Parathyroid adenoma (tissue), 2 donors: Measurements from ENCODE around the gene CDK13.

Source experiments
- H2AFZ ChIP-seq: fragments of 300-600 bp; sonication (generic); one replicate; pipeline ENCODE4 v1.7.0; 2017; ENCODE audit warnings: antibody characterized with exemption, mild to moderate bottlenecking
- H3K27ac ChIP-seq: fragments of 300-600 bp; sonication (generic); one replicate; pipeline ENCODE4 v1.7.0; 2017
- H3K27me3 ChIP-seq: fragments of 300-600 bp; sonication (generic); one replicate; pipeline ENCODE4 v1.7.0; 2017; ENCODE audit warnings: low read length; ENCODE audit not compliant: control insufficient read depth, insufficient read depth
- H3K36me3 ChIP-seq: fragments of 300-600 bp; sonication (generic); one replicate; pipeline ENCODE4 v1.7.0; 2017; ENCODE audit warnings: low read length; ENCODE audit not compliant: control insufficient read depth, insufficient read depth
- H3K4me1 ChIP-seq: fragments of 300-600 bp; sonication (generic); one replicate; pipeline ENCODE4 v1.7.0; 2017; ENCODE audit warnings: control low read depth
- H3K4me2 ChIP-seq: fragments of 300-600 bp; sonication (generic); one replicate; pipeline ENCODE4 v1.7.0; 2017; ENCODE audit warnings: low read length
- H3K4me3 ChIP-seq: fragments of 300-600 bp; sonication (generic); one replicate; pipeline ENCODE4 v1.7.0; 2017; ENCODE audit warnings: low read depth, low read length
- H3K79me2 ChIP-seq: fragments of 300-600 bp; sonication (generic); one replicate; pipeline ENCODE4 v1.7.0; 2017; ENCODE audit warnings: control low read depth
- H3K9ac ChIP-seq: fragments of 300-600 bp; sonication (generic); one replicate; pipeline ENCODE4 v1.7.0; 2017; ENCODE audit warnings: mild to moderate bottlenecking
- H3K9me3 ChIP-seq: fragments of 300-600 bp; sonication (generic); one replicate; pipeline ENCODE4 v1.7.0; 2017; ENCODE audit warnings: low read length; ENCODE audit not compliant: control insufficient read depth
- TF ChIP-seq, protein P1 (sequence below): fragments of 300-600 bp; sonication (generic); IDR thresholded peaks from one replicate; pipeline ENCODE4 v1.7.0; 2017; ENCODE audit warnings: antibody characterized with exemption, mild to moderate bottlenecking
- donor health status: primary hyperparathyroidism.

Gene CDK13

GRCh38 chr7:39952374-39952773, 2.3 kb downstream of the CDK13 start:
- H3K4me3 ChIP-seq = peak overlapping the region; percentile 76

DNA sequence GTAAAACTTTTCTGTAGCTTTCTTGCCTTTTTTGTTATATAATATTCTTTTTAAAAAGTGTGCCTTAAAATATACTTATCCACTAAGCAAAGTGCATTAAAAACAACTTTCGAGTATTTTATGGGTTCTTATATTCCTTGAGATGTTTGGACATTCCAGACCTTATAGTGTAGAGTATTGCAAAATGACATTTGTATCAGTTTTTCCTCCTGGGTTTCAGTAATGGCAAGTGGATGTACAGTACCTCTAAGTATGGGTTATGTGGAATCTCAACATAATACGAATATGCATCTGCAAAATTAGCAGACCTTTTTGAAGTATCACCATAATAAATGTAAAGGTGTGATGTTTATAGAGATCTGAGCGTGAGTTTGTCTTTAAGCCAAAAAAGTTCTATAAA, 2.7 kb downstream of the CDK13 start:
- TF ChIP-seq, protein P1, sequence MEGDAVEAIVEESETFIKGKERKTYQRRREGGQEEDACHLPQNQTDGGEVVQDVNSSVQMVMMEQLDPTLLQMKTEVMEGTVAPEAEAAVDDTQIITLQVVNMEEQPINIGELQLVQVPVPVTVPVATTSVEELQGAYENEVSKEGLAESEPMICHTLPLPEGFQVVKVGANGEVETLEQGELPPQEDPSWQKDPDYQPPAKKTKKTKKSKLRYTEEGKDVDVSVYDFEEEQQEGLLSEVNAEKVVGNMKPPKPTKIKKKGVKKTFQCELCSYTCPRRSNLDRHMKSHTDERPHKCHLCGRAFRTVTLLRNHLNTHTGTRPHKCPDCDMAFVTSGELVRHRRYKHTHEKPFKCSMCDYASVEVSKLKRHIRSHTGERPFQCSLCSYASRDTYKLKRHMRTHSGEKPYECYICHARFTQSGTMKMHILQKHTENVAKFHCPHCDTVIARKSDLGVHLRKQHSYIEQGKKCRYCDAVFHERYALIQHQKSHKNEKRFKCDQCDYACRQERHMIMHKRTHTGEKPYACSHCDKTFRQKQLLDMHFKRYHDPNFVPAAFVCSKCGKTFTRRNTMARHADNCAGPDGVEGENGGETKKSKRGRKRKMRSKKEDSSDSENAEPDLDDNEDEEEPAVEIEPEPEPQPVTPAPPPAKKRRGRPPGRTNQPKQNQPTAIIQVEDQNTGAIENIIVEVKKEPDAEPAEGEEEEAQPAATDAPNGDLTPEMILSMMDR = no peak
- Histone ChIP-seq H3K27me3 (no peaks in the 10 kb centered on the region), H3K9me3 (no peaks in the 10 kb centered on the region), H3K4me2 (peak overlapping the region; percentile 98), H3K36me3 (no peaks in the 10 kb centered on the region), H3K4me1 (peaks cover 22% of the 10 kb centered on the region), H3K27ac (no peak overlapping the region), H3K4me3 (peak overlapping the region; percentile 76), H2AFZ (no peak overlapping the region), H3K79me2 (peaks cover 40% of the 10 kb centered on the region), H3K9ac (no peak overlapping the region)

More at GRCh38 chr7:39952374-39952773, 2.3 kb downstream of the CDK13 start:
- Histone ChIP-seq H3K4me1 (peaks cover 22% of the 10 kb centered on the region), H2AFZ (no peak overlapping the region), H3K9ac (no peak overlapping the region), H3K4me2 (peak overlapping the region; percentile 98), H3K9me3 (no peaks in the 10 kb centered on the region), H3K79me2 (peaks cover 37% of the 10 kb centered on the region), H3K27me3 (no peaks in the 10 kb centered on the region), H3K27ac (peak overlapping the region; percentile 97), H3K36me3 (no peaks in the 10 kb centered on the region)
- TF ChIP-seq, protein P1 = no peak

DNA sequence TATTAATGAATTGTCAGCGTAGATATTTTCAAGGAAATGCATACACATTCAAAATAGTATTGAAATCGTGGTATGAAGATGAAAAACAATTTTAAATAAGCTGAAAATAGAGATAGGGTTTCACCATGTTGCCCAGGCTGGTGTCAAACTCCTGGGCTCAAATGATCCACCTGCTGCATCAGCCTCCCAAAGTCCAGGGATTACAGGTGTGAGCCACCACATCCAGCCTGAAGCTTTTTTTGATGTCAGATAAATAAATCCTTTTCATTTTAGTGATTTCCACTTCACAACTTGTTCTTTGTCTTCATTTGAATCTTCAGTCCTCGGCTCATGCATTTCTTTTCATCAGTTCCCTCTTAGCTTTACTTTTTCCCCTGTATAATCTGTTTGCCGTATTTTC, 4.6 kb downstream of the CDK13 start:
- H3K4me1 ChIP-seq = peaks cover 15% of the 10 kb centered on the region
- H3K9ac ChIP-seq = no peak overlapping the region
- H3K9me3 ChIP-seq = no peaks in the 10 kb centered on the region
- peaks cover 58% of the 10 kb centered on the region for H3K79me2 ChIP-seq
- H3K27me3 ChIP-seq = no peaks in the 10 kb centered on the region
- no peak overlapping the region for H3K4me3 ChIP-seq
- TF ChIP-seq, protein P1 = no peak
- no peaks in the 10 kb centered on the region for H3K36me3 ChIP-seq
- no peak overlapping the region for H3K27ac ChIP-seq
- H3K4me2 ChIP-seq = no peak overlapping the region
- H2AFZ ChIP-seq = no peak overlapping the region

DNA sequence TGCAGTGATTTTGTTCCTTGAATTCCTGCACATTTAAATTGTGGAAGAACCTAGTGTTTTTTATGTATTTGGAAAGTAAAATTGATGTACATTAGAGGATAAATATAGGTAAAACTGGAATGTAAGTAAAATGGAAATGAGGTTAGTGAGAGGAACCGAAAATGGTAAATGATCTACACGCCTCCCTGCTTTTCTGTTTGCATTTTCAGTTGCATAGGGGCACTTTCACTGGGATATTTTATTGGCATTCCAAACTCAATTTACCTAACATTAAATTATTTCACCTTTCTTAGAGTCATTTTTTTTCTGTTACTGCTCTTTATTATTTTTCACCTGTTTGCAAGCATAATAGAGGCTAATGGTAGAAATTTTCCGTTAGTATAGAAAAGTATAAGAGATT, 8.0 kb downstream of the CDK13 start:
- H3K4me1 ChIP-seq = peaks cover 15% of the 10 kb centered on the region
- TF ChIP-seq, protein P1 = no peak
- H3K27me3 ChIP-seq = no peaks in the 10 kb centered on the region

GRCh38 chr7:39967406-39968161, 17.5 kb downstream of the CDK13 start:
- H3K4me3 ChIP-seq = no peak overlapping the region
- no peak overlapping the region for H3K27ac ChIP-seq
- no peak overlapping the region for H2AFZ ChIP-seq
- H3K9me3 ChIP-seq = no peaks in the 10 kb centered on the region
- peaks cover 83% of the 10 kb centered on the region for H3K79me2 ChIP-seq
- TF ChIP-seq, protein P1 = no peak
- H3K36me3 ChIP-seq = no peaks in the 10 kb centered on the region
- no peak overlapping the region for H3K4me2 ChIP-seq
- H3K27me3 ChIP-seq = no peaks in the 10 kb centered on the region
- peaks cover 12% of the 10 kb centered on the region for H3K4me1 ChIP-seq
- H3K9ac ChIP-seq = no peak overlapping the region

More for the DNA sequence above, 8.0 kb downstream of the CDK13 start:
- H3K9ac ChIP-seq = no peak overlapping the region
- peaks cover 80% of the 10 kb centered on the region for H3K79me2 ChIP-seq
- no peak overlapping the region for H2AFZ ChIP-seq
- no peaks in the 10 kb centered on the region for H3K9me3 ChIP-seq
- H3K4me2 ChIP-seq = no peak overlapping the region
- no peak overlapping the region for H3K4me3 ChIP-seq
- H3K36me3 ChIP-seq = no peaks in the 10 kb centered on the region
- H3K27ac ChIP-seq = no peak overlapping the region
